ENCODE measurements around the gene DIAPH2. TPM values are rescaled to one million over a fixed set of nuclear protein-coding genes. Genes with fewer than 3 reads are reported as not detected.

The DIAPH2 gene
- polyA plus RNA-seq, 4 donors = 7.3 to 11.8 (median 9.4) TPM

- DNase-seq (ENCODE audit: low read depth in 4 of 4, low spot score in 3 of 4) = no peak
These were observed 660.1 kb downstream of the DIAPH2 start for GRCh38 chrX:97344724-97345123.

DNA sequence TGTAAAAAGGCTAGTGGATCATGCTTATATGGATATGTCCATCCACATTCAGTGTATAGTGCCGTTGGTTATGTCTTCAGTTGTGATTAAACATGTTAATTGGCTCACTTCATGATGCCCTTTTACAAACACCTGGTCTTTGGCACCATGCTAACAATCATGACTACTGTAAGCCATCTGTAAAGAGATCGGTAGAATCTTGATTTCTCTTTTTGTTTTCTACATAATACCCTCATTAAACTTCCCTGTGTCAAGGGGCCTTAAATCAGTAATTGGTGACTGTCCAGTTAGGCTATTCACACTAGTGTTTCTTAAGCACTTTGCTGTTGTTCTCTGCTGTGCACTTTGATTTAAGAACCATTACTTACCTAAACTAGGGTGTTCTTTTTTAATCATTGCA, 674.3 kb downstream of the DIAPH2 start:
- DNase-seq (ENCODE audit: low read depth in 4 of 4, low spot score in 3 of 4) = no peak

DNA sequence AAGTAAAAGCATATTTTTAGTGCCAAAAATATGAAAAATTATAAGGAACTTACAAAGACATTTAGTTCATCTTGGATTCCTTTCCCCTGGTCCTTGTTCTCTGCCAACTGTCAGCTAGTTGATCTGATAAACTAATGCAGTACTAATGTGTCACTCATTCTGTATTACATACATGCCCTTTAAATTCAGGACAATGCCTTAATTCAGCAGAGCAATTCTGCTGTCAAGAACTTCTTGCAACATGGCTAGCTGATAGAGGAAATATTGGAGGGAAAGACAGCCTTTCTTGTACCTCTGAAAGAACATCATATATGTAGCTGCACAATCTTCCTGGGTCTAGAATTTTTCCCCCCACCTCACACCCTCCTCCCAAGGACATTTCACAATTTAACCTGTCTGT, 679.2 kb downstream of the DIAPH2 start:
- no peak for DNase-seq (ENCODE audit: low read depth in 4 of 4, low spot score in 3 of 4)

DNA sequence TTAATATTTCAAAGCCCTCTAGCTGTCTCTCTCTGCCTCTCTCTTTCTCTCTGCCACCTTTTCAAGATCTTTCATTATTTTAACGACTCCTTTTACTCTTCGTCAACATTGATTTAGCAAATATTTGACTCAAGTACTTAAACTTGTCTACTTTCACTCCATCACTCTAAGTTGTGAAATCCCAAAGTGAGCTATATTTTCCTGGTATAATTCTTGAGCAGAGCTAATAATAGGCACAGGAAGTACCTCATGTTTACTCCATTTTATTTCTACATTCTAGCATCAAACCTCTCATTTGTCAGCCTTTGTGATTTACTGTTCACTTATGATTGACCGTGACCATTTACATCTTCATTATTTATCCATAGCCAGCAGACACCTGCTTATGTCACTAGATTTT, 681.6 kb downstream of the DIAPH2 start:
- no peak for DNase-seq (ENCODE audit: low read depth in 4 of 4, low spot score in 3 of 4)

- DNase-seq (ENCODE audit: low read depth in 4 of 4, low spot score in 3 of 4) = no peak
These were observed 682.5 kb downstream of the DIAPH2 start for GRCh38 chrX:97367125-97367524.

DNA sequence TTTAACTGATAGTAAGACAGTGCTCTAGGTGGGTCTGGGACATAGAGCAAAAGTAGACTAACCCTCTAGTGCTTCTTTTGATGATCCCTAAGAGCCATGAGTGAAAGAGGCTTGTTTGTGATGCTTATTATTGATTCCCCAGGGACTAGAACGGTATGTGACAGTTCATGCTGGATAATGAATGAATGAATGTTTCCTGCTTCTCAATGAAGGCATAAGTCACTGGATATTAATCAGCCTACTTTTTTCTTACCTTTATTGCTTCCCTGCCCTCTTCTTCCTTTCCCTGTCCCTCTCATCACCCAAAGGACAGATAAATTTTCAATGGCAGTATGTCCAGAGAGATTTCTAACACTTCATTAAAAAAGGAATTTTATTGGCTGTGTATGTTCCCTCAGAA, 685.3 kb downstream of the DIAPH2 start:
- DNase-seq (ENCODE audit: low read depth in 4 of 4, low spot score in 3 of 4) = no peak

DNA sequence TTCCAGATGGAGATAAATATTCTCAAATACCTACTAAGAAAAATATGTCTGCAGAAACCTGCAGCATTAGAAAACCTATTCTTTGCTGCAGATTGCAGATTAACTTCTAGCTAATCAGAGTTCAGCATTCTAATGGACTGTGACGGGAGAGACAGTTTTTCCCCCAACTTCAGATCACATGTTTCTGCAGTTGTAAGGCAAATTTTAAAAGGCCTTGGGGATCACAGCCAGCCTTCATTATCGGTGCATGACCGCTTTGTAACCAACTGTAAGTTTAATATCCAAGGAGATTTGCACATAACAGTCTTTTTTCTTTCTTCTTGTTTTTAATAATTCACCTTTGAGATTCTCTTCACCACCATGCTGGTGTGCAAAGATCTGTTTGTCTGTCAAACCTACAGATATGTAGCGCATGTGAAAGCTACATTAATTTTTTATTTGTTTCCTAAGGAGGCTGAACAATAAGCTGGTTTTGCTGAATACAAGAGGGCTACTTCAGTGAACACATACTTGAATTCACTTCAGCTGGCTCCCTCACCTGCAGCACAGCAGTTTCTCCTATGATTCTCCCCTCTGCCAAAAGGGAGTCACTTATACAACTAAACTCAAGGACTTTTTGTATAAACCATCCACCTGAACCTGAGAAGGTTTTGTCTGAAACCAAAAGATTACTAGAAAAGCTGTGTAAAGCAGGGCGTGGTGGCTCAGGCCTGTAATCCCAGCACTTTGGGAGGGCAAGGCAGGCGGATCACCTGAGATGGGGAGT, 687.5 kb downstream of the DIAPH2 start:
- DNase-seq (ENCODE audit: low read depth in 4 of 4, low spot score in 3 of 4) = no peak

DNA sequence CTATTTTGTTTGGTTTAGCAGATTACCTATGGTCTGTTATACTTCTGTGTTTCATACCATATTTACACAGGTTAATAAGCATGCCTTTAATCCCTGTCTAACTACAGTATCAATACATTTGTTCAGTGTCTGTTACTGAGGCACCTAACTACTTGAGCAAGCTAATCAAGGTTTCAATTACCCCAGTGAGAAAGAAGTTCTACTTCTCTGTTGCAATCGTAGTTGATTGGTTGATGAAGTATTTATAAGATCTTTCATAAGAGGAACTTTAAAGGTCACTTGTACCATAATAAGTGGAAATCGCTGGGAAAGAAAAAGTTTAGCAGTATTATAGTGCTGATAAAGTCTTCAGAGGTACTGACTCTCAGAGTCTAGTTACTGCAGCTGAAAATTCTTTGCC, 689.6 kb downstream of the DIAPH2 start:
- DNase-seq (ENCODE audit: low read depth in 4 of 4, low spot score in 3 of 4) = no peak

- DNase-seq (ENCODE audit: low read depth in 4 of 4, low spot score in 3 of 4) = no peak
These were observed 695.6 kb downstream of the DIAPH2 start for GRCh38 chrX:97380200-97380599.

GRCh38 chrX:97384685-97385084, 700.0 kb downstream of the DIAPH2 start:
- DNase-seq (ENCODE audit: low read depth in 4 of 4, low spot score in 3 of 4) = no peak

DNA sequence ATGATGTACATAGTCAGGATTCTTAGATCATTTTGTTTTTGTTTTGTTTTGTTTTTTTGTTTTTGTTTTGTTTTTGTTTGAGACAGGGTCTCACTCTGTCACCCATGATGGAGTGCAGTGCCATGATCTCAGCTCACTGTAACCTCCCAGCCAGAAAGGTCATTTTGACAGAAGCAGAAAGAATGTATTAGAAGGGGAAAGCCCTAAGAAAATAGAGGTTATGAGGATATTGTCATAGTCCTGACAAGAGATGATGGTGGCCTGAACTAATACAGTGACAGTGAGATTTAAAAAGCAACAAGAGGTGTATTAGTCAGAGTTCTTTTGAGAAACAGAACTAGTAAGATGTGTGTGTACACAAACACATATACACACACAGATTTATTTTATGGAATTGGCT, 702.4 kb downstream of the DIAPH2 start:
- DNase-seq (ENCODE audit: low read depth in 4 of 4, low spot score in 3 of 4) = no peak

- DNase-seq (ENCODE audit: low read depth in 4 of 4, low spot score in 3 of 4) = no peak
These were observed 705.1 kb downstream of the DIAPH2 start for GRCh38 chrX:97389761-97390192.

DNA sequence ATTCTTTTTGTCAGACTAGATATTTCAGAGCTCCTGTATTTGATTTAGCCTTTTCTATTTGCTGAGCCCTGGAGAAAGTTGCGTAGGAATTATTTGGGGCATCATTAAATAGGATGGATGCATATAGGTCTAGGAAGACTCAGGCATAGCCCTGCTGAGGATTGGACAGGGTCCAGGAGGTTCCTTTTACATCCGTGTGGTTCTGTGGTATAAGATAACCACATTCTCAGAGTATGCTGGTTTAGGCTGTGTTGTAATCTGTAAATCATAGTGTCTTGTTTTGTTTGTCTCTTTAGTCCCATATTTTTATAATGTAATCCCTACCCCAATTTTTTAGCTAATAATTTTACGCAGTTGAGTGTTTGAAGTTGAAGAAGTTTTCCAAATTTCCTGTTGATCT, 712.7 kb downstream of the DIAPH2 start:
- DNase-seq (ENCODE audit: low read depth in 4 of 4, low spot score in 3 of 4) = no peak

GRCh38 chrX:97398030-97398551, 713.4 kb downstream of the DIAPH2 start:
- DNase-seq (ENCODE audit: low read depth in 4 of 4, low spot score in 3 of 4) = no peak

GRCh38 chrX:97399400-97399799, 714.8 kb downstream of the DIAPH2 start:
- DNase-seq (ENCODE audit: low read depth in 4 of 4, low spot score in 3 of 4) = no peak

DNA sequence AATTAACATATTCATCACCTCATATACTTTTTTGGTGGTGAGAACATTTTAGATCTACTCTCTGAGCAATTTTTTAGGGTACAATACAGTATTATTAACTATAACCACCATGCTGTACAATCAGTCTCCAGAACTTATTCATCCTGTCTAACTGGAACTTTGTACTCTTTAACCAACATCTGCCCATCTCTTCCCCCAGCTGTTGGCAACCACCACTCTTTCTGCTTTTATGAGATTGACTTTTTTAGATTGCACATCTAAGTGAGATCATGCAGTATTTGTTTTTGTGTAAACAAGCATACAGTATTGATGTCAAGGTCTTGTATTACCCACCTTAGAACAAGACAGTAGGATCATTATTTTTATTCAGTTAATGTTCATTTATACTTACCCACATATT, 715.9 kb downstream of the DIAPH2 start:
- no peak for DNase-seq (ENCODE audit: low read depth in 4 of 4, low spot score in 3 of 4)

DNA sequence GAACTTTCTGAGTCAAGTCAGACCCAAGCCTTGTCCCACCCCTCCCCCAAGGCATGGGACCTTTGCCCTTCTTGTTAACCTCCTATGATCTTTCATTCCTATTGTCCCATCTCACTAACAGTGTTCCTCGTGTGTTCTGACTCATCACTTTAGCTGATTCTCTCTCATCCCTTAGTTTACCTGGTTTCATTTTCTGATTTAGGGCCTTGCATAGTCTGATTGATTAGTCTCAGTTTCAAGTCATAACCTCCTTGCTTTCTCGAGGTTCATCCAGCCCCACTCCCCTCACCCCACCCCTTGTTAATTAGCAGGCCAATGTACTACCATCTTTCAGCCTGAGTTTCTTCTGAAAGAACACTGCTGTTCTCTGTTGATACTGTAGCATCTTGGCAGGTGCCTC, 716.5 kb downstream of the DIAPH2 start:
- no peak for DNase-seq (ENCODE audit: low read depth in 4 of 4, low spot score in 3 of 4)

DNA sequence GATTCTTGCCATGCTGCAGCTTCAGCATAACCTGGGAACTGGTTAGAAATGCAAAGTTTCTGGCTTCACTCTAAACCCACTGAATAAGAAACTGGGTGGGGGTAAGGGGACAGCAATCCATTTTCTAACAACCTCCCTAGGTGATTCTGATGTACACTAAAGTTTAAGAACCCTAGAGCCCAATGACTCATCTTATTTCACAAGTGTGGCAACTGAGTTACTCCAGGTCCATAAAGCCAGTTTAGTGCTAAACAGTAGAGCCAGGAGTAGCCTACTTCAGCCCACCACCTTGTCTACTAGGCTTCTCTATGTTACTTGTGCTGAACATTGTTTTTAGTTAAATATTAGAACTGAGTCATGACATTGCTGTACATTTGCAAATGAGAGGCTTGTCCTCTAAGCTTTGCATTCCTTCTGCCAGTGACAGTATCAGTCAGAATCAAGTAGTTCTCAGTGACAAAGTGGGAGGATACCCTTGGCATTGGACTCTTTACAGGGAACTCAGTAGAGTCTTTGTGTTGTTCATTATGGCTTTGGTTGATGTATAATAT, 717.0 kb downstream of the DIAPH2 start:
- DNase-seq (ENCODE audit: low read depth in 4 of 4, low spot score in 3 of 4) = no peak

- no peak for DNase-seq (ENCODE audit: low read depth in 4 of 4, low spot score in 3 of 4)
These were observed 717.7 kb downstream of the DIAPH2 start for GRCh38 chrX:97402333-97402732.

DNA sequence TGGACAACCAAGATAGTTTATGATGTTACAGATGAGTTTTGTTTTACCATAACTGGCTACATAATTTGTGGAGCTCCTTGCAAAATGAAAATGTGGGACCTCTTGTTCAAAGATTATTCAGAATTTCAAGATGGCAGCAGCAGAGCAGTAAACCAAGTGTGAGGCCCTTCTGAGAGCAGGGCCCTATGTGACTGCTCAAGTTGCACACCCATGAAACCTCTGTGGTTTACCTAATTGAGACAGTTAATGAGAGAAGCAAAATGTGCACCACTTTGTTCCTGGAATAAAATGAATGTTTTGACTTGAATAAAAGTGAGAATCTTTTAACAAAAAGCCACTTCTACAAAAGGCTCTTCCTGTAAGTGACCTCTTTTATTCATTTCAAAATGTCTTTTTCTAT, 718.3 kb downstream of the DIAPH2 start:
- DNase-seq (ENCODE audit: low read depth in 4 of 4, low spot score in 3 of 4) = no peak

DNA sequence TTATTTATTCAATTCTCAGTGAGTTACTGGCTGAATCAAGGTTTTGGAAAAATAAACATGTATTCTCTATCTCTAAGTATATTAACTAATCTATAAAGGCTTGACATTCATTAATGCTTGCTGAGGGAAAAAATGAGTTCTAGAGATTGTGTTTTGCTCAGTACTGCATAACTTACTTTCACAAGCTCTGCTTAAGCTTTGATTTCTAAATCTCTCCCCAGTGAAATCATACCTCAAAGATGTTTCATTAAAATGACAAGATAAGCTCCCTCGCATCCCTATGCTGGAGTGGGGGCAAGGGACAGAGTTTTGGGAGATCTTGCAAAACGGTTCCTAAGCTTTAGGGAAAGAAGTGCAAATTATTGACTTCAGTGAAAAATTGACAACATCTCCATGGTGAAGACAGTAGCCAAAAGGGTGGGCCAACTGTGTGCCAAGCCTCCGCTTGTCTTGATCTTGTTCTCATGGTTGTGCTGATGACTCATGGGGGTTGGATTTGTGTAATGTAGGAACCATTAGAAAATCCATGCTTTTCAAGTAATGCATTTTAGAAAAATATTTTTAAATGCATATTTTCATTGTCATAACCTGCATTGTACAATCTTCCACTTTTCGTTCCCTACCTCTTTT, 720.5 kb downstream of the DIAPH2 start:
- DNase-seq (ENCODE audit: low read depth in 4 of 4, low spot score in 3 of 4) = no peak

All from left renal pelvis (tissue), 4 donors.